Stimulated activated CD4-positive, alpha-beta T cell treated with anti-CD3 and anti-CD28 coated beads, Interleukin-12 subunit alpha, Interleukin-12 subunit beta, amount 100 ng/mL, for 24 hours (primary cell): ENCODE data around the gene MAPKBP1.

ENCODE experiments used
- DNase-seq, 2 experiments: peaks; one replicate each; pipeline ENCODE4 v3.0.0-alpha.2; 2020; ENCODE audit warnings: low read depth in 2 of 2

The MAPKBP1 gene

DNA sequence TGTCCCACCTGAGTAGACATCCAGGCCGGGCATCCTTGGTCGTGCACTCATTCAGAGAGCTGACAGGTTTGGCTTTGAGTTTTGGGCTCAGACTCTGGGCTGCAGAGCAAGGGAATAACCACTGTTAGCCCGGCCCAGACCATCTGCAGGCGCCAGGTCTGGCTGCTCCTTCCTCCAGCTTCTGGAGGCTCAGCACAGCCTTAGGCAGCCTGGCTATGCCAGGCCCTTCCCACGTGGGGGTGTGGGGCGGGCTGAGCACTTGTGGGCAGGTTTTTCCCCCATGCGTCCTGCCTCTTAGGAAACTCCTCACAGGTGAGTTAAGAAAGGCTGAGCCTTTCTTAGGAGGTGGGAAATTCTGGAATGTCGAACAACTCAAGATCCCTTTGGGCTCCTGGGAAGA lies 75.6 kb downstream of the MAPKBP1 start:
- no peak for DNase-seq

DNA sequence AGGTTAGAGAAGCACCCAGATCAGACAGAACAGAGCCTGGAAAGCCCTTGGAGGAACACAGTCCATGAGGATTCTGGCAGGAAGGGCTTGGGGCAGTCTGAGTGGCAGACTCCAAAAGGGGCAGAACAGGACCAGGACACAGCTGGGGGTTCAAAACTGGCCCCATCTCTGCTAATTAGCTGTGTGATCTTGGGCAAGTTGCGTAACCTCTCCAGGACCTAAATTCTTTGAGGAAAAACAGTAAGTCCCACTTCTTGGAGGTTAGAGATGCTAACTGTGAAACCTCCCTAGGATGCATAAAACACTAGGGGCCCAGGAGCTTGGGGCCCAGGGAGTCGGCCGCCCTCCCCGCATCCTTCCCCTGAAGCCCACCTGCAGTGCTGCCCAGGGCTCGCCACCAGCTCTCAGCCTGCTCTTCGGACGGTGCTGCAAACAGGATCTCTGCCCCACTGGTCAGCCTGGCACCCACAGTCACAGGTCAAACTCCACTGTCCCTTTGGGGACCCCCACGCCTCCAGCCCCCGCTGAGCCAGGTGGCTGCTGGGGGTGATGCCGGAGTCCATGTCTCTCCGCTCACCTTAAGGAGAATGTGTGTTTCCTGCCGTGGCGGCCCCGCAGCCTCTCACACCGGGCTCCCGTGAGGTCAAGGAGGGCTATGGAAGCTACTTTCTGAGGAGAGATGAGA lies 76.3 kb downstream of the MAPKBP1 start:
- DNase-seq = no peak

DNA sequence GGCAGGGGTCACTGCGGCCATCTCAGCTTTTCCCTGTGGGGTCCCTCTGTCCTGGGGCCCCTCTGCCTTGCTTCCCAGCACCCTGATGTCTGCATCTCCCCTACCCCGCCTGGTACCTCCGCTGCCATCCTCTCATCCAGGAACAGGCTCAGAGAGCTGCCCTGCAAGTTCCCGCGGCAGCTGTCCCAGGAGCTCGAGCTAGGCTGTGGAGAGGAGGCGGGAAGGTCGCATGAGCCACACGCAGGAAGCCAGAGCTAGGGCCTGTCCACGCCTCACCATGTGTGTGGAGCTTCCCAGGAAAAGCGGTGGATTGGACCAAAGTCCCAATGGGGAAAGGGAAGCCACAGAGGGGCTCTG lies 76.9 kb downstream of the MAPKBP1 start:
- DNase-seq = no peak

DNA sequence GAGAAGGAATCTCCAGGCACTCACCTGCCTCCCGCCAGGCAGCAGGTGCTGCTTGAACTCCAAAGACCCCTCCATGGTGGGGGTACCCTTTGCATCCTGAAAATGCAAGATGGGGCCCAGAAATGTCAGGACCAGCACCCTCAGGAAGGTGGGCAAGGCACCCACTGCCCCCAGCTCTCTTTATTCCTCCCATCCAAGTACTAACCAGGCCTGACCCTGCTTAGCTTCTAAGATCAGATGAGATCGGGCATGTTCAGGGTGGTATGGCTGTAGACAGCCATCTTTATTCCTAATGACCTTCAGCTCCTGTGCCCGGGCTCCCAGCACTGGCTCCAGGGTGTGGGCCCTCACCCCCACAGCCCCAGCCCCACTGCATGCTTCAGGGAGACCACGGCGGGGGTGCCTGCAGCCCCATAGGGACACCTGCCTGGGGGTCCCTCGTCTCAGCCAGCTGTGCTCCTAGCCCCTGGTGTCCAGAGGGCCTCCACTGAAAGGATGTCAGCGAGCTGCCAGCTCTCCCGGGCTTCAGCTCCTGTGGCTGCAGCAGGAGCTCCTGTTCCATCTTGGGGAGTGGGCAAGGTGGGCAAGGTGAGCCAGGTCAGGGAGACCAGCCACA lies 77.6 kb downstream of the MAPKBP1 start:
- DNase-seq = no peak

DNA sequence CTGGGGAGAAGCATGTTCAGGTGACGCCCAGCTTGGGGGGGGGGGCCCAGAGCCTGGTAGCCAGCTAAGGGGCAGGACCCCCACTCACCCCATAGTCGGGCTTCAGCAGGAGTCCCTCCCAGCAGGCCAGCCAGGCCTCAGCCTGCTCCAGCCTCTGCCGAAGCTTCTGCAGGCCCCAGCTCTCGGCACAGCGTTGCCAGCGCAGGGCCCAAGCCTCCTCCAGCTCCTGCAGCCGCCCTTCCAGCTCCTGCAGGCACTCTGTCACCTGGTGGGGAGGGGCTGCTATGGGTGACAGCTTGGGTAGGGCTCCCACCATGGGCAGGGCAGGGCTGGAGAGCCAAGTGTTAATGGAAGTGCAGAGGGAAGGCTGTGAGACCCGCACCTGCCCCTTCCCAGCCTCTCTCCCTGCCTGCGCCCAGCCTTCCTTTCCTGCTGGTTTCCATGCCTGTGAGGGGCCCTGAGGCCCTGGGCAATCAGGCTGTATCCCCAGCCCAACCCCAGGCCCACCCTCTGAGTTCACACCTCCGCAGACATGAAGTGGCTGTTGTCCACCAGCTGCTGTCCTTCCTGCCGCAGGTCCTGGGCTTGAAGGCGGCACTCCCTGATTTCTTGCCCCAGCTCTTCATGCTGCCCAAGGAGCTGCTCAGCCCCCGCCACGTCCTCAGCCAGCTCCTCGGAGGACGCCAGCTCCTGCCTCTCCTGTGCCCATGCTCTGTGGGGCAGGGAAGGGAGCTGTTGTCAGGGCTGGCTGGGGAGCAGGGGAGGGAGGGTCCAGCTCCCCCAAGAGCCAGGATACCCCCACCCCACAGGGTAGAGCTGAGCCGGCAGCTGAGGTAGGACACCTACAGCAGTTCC lies 78.7 kb downstream of the MAPKBP1 start:
- DNase-seq = no peak

DNA sequence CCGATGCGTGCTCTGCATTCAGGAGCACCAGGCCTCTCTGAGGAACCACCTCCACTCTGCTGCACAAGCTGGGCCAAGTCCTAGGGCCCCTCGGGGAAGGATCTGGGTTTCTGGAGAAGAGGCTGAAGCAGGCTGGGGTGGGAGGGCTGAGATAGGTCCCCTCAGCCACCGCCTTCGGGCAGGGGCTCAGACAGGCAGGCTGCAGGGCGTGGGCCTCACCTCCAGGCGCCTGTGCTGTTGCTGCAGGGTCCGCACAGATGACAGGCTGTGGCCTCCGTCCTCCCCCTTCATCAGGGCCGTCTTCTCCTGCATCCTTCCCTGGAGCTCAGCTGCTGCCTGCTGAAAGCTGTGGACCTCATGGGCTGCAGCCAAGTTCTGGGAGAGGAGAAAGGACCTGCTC lies 79.5 kb downstream of the MAPKBP1 start:
- DNase-seq = no peak

DNA sequence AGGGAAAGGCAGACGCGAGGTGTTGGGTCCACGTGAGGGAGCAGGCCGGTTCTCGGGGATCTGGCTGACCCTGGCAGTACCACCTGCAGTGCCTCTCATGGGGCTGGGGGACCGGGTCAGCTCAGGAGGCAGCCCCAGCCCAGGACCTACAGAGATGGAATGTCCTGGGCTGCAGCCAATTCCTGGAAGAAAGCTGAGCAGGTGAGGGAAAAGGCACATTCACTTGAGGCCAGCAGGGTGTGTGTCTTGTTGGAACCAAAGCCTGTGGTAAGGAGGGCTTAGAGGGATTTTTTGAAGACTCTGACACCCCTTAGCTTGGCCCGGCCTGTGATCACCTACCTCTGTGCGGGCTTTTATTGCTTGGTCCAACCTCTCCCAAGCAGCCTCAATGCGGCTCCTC lies 80.2 kb downstream of the MAPKBP1 start:
- DNase-seq = no peak

DNA sequence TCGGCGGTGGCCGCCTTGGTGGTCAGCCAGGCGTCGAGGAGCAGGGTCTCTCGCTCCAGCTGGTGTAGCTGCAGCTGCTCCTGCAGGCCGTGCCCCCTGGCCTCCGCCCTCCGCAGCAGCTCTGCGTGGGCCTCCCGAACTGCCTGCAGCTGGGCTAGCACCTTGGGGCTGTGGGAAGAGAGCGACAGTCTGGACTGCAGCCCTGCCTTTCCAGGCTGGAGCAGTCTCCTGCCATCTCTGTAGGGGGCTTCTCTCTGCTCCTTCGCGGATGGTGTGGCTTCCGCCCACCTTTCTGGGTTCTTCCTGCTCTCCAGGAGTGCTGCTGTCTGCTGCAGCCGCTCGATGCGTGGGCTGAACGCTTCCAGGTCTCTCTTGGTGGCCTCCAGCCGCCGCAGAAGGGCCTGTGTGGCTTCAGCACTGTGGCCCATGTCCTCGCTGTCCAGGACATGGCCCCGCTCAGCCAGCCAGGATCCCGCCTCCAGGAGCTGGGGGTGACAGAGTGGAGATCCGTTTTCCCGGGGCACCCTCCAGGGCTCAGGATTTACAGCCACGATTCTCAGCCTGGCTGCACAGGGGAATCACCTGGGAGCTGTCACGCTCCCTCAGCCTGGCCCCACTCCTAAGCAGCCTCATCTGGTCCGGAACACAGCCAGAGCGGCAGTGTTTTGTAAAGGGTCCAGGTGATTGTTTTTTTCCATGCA lies 81.1 kb downstream of the MAPKBP1 start:
- DNase-seq = no peak

DNA sequence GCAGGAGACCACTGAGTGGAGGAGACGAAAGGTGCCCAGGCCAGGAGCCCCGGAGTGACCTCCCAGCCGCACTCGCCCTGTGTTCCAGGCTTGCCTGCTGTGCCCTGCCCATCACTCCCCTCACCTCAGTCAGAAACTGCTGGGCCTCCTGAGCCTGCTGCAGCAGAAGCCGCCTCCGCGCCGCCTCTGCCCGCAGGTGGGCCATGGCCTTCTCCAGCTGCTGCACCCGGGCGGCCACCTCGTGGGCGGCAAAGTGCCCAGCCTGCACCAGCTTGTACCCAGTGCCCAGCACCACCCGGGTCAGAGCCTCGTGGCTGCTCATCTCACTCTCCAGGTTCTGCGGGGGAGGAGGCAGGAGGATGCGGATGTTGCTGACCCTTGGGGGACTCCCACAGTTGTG lies 82.0 kb downstream of the MAPKBP1 start:
- no peak for DNase-seq

DNA sequence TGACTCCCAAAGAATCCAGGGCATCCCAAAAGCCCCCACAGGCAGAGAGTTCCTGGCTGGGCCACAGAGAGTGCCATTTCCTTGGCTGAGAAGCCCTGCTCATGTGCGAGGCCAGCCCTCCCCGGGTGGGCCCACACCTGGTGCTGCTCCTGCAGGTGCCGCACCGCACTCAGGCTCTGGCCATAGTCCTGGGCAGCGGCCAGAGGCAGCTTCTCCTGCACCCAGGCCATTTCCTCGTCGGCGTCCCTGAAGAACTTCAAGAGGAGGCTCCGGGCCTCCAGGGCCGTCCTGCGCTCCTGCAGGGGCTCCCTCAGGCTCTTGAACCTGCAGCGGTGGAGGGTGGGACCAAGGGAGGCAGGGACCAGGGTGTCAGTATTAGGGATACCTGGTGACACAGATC lies 82.4 kb downstream of the MAPKBP1 start:
- no peak for DNase-seq

DNA sequence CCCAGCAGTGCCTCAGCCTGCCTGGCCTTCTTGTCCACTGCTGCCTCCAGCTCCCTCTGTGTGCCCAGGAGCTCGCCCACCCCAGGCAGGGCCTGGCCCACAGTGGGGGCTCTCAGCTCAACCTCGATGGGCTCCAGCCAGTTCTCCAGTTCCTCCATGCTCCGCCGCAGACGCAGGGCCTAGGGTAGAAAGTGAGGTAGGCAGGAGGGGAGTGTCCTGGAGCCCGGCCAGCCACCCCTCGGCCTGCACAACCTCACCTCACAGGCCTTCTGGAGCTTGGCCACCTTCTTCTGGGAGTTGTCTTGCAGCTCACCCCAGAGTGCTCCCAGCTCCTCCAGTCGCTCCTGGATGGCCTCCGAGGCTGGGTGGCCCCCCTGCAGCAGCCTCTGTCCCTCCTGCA lies 83.0 kb downstream of the MAPKBP1 start:
- no peak for DNase-seq

DNA sequence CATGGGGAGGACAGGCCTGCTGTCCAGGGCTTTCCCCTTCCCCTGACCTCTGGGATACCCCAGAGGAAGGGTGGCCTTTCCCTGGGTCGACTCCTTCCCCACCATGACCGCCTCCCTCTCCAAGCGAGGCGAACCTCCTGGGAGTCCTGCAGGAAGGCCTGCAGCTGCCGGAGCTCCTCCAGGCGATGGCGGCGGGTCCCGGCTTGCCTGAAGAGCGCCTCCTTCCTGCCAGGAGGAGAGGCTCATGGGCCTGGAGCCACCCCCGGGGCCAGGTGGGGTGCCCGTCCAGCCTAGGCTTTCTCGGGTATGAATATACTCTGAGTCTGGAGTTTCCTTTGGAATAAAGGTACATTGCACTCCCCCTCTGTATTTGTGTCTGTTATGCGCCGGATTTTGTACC lies 84.5 kb downstream of the MAPKBP1 start:
- DNase-seq = no peak

DNA sequence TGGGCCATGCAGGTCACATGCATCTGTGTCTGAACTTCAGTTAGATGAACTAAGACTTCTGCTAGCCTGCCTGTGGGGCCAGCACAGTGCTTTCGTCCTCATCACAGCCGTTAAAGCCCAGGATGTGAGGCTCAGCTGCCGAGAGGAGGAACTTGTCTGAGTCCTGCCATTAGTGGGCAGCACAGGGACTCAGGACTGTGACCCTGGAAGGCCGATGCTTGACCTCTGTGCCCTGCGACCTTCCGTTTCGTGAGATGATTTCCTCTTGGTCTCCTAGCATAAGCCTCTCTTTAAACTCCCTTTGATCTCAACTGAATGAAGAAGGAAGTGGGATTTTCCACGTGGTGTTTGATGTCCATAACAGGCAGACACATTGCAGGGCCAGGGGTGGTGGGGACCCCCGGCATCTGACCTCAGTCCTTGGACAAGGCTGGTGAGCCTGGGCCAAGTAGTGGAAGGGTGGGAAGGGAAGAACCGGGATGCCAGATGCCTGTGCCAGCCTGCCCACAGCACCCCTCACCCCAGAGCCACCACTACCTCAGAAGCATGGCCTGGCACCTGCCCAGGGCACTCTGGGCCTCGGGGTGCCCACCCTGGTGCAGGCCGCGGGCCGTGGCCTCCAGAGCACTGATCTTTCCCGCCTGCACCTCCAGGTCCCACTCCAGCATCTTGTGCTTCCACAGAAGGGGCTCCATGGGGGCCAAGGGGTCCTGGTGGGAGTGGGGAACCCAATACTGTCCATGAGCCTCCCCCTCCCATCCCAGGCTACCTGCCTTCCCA lies 86.0 kb downstream of the MAPKBP1 start:
- no peak for DNase-seq

DNA sequence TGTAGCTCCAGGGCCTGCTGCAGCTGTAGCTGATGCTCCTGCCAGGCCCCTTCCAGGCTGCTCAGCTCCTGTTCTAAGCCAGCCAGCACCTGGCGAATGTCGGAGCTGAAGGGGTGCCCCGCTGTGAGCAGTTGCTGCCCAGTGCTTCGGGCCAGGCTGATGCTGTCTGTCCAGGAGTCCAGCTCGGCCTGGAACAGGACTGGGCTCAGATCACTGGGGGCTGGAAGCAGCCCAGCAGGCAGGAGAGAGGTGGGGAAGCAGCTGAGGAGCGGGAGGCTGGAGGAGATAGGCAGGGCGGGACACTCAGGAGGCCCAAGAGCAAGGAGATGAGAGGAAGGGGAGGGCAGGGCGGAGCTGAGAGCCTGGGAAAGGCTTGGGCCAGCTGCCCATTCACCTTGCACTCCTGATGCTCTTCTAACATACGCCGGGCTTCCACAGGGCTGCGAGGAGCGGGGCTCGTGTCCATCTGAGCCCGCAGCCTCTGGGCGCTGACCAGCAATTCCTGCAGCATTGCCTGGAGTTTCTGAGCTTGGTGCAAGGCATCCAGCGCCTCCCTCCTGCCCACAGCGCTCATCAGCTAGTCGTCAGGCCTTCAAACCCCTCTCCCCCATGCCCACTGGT lies 87.6 kb downstream of the MAPKBP1 start:
- DNase-seq = no peak

DNA sequence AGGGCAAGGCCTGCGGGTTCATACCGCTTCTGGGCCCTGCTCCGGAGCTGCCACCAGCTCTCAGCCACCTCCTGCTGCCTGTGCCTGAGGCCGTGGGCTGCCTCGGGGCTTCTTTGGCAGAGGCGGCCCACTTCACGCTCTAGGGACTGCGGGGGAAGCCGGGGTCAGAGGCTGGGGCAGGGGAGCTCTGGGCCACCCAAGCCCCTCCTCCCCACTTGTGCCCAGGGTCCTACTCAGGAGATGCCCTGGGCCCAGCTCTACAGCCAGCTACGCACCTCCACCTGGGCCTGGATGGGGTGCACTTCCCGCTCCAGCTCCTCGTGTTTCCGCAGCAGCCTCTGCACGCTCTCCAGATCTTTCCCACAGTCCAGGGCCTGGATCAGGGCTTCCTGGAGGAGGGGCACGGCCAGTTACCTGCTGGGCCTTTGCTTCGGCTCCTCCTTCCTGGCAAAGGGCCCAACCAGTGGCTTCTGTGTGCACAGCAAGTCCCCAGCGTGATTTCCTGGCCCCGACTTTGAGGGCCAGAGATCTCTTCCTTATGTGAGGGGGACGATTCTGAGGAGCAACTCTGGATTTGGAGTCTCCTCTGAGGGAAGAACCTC lies 88.3 kb downstream of the MAPKBP1 start:
- DNase-seq = no peak

DNA sequence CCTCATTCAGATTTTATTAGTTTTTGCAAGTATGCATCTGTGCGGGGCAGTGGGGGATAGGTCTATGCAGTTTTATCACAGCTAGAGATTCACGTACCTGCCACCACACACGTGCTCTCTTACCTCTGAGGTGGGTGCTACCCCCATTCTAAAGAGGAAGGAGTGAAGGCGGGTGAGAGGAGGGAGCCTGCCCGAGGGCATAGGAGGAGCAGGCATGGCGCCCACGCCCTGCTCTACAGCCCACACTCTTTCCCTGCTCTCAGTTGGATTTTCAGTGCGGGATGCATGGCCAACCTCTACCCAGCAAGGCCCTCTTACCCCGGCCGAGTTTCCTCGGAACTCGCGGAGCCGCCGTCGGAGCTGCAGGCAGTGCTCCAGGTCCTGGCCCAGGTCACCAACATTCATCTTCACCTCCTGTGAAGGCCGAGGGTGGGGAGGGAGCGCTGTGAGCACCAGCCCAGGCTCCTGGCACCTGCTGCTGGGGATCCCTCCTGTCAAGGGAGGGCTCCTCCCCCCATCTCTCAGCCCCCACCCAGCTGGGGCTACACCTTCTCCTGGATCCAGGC lies 91.3 kb downstream of the MAPKBP1 start:
- DNase-seq = no peak

DNA sequence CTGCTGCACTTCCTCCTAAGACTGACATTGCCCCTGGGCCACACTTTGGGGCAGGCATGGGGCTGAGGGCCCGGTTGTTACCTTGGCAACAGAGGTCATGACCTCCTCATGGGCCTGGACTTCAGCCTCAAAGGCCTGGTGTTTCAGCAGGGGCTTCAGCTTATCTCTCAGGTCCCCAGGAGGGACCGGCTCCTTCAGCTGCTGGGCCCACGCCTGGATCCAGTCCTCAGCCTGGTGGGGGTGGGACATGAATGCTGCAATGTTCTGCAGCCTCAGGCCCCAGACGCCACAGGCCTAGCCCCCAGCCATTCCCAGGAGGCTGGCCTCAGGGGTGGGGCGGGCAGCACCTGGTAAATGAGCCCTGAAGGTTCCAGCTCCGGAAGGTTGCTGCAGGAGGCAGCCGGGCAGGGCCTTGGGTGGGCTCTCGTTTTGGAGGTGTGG lies 92.0 kb downstream of the MAPKBP1 start:
- no peak for DNase-seq

DNA sequence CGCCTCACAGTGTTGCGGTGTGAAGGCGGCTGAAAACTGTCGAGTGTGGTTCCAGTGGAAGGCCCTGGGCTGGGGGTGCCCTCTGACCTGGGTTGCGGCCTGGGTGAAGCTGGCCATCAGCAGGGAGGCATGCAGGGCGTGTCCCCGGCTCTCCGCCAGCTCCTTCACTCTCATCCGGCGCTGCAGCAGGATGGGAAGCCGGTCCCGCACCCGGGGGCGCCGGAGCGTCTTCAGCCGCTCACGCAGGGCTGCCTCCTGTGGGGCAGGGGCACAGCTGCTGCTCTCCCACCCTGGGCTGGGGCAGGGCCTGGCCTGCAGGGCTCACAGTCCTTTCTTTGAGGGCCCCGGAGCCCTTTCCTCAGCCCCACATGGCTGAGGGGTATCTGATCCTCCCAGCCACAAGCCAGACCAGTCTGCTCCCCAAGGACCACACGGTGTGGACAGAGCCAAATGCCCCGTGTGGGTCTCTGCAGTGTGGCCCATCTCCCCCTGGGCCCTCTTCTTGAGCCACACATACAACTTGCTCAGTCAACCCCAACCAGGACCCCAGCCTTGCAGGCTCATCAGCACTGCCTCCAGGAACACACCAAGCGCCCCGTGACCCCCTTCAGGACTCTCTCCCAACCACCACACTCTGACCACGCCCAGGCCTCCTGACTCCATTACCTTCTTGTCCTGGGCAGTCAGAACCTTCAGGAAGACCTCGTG lies 92.7 kb downstream of the MAPKBP1 start:
- no peak for DNase-seq

DNA sequence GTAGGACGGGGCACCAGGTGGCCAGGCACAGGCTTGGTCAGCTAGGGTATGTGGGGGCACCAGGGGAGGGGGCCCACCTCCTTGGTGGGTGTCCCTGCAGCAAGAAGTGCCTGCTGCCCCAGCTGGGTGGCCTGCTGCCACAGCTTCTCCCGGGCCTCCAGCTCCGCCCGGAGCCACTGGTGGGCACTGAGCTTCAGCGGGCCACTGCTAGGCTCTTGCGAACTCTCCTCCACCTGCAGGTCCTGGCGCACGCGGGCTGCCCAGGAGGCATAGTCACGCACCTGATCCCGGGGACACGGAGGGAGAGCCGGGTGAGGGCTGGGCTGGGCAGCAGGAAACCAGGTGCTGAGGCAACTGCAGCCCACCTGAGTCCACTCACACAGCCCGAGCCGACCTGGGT lies 94.0 kb downstream of the MAPKBP1 start:
- no peak for DNase-seq
